GM10847 (cell line): ENCODE results near the gene SLC17A9.

Experiments used
- POLR2A ChIP-seq: IDR thresholded peaks from 2 replicates; pipeline ENCODE4 v1.6.1; 2011; ENCODE audit not compliant: insufficient read length; ENCODE audit errors: extremely low read depth

SLC17A9 gene

DNA sequence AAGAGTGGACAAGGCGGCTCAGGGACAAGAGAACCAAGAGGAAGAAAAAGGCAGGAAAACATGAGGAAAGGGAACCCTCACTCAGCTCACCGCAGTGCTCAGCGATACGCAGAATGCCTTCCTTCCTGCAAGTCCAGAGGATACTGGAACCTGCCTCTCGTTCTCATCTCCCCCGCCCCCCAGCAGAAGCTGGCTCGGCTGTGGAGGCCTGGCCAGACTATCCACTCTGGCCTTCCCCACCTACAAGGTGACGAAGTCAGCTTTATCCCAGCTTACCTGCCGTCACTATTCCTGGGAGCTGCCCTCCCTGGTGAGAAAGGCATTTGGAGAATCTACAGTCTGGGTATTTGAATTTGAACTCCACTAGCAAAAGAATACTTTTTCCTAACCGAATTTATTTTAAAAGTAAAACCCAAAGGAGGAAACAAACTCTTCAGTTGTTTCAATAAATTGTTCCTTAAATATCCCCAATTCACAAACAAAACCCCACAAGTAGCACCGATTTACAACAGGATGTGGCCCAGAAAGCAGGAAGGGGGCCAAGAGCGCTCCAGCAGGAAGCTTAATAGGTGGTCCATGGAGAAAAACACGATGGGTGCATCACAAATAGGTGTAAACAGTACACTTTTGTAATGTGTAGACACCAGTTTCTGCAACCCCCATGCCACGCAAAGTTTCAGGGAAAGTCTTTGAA is 24.1 kb upstream of the SLC17A9 start:
- TF ChIP-seq POLR2A: no peak

DNA sequence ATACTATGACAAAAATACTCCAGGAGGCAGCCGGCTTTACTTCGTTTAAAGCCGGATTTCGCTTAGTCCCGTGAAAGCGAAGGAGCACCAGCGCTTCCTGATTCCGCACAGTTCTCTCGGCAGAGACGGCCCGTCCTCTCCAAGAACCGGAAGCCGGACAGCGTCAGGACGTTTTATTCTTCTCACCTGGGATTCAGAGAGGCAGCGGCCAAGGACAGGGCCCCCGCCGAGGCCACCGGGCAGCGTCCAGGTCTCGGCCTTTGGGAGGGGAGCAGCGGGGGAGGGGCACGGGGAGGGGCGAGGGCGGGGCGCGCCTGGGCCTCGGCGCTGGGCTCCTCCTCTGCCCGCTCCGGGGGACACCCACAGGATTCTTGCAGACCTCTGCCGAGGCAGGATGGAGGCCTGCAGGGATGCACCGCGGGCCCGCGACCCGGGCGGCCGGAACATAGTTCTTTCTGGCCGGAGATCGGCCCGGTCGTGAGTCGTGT is 23.4 kb upstream of the SLC17A9 start:
- TF ChIP-seq POLR2A: peak; percentile 17

DNA sequence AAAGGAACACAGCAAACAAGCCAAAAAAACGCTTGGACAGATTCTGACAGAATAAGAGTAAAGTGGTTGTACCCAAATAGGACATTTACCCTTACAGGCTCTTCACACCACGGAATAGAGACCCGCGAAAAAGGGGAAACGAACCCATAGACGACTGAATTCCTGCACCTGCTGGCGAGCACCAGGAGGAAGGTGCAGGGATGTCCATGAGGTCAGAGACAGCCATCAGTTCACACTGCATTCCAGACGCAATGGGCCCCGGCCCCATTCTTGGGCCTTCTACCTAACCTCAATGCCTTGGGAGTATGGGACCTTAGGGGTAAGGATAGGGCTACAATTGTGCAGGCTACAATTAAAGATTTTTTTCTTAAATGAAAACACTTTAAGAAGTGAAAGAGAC is 21.0 kb upstream of the SLC17A9 start:
- TF ChIP-seq POLR2A: no peak

DNA sequence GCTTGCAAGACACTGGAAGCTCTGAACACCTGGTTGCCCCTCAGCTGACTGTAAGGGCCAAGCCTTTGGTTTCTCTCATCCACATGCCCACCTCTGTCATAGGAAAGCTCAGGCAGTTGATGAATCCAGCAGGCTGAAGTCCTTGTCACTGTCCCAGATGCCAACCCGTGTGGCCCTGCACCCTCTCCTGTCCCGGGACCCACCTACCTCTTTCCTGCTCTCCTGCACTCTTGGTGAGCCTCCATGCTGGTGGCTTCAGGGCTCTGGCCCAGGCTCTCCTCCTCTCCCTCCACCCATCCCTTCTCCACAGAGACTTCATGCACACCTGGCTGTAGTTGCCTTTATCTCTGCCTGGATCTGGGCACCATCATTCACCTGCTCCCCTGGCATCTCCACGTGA is 18.5 kb upstream of the SLC17A9 start:
- TF ChIP-seq POLR2A: no peak

DNA sequence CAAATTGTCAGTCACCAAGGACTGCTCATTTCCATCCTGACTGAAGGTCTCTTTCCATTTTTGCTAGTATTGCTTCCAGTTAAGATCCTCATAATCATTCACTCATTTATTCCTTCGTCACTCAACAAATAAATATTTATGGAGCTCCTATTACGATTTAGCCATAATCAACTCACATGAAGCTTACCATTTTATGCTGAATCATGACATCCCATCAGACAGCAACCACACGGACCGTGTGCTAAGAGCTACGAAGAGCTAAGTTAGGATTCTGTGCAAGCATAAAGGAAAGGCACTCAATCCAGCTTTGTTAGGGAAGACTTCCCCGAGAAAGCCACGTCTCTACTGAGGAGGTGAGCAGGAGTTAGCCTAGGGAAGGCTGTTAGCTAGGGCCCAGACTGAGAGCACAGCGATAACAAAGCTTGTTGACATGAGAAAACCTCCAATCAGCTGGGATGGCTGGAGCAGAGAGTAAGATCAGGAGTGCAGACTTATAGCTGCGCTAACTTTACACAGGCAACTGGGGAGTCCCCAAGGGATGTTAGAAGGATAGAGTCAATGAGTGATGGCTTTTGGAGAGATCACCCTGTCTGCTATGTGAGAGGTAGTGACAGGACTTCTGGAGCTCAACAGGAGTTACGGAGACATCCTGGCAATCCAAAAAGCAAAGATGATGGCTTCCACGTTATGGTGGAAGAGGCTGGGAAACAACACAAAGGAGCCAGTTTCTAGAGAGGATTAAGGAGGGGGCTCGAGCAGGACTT is 17.1 kb upstream of the SLC17A9 start:
- no peak for TF ChIP-seq POLR2A

DNA sequence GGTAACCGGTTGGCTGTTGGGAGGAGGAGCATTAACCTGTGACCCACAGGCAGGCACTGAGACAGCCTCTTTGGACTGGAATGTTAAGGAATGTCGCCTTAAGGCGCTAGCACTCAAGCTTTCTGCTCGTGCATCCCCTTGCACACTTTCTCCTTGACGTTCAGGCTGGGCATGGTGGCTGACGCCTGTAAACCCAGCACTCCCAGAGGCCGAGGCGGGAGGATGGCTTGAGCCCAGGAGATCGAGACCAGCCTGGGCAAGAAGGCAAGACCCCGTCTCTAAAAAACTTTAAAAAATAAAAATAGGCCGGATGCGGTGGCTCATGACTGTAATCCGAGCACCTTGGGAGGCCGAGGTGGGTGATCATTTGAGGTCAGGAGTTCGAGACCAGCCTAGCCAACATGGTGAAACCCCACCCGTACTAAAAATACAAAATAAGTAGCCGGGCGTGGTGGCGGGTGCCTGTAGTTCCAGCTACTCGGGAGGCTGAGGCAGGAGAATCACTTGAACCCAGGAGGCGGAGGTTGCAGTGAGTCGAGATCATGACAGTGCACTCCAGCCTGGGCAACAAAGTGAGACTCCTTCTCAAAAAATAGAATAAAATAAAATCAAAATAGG is 16.4 kb upstream of the SLC17A9 start:
- no peak for TF ChIP-seq POLR2A

DNA sequence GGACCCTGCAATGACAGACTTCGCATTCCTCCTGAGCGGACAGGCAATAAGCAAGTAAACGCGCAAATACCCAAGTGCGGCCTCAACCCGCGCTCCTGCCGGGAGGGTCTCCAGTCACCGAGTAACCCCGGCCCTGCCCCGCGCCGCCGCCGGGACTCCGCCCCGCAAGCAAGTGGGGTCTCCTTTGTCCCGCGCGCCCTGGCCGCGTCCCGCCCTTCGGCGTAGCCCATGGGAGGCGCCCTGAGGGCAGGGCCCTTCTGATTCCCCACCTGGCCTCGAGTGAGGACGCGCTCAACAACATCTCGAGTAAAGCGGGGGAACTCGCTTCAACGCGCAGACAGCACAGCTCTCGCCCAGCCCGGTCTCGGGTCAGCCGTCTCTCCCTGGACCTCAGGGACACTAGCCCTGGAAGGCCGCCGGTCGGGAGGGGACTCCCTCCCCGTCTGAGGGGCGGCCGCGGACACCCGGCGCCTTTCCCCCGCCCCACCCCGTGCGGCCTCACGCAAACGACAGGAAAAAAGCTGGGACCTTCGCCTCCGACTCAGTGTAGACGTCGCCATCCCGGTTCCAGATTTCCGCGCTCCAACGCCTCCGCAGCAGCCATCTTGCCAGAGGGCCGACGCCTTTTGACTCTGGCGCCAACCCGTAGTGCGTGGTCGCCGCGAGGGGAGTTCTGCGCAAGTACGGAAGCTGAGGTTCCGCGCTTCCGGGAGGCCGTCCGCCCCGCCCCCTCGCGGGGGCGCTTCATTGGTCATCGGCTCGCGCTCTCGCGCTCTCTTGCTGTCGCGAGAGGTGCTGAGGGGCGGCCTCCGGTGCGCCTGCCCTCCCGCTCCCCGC is 15.0 kb upstream of the SLC17A9 start:
- peak; percentile 66 for TF ChIP-seq POLR2A

DNA sequence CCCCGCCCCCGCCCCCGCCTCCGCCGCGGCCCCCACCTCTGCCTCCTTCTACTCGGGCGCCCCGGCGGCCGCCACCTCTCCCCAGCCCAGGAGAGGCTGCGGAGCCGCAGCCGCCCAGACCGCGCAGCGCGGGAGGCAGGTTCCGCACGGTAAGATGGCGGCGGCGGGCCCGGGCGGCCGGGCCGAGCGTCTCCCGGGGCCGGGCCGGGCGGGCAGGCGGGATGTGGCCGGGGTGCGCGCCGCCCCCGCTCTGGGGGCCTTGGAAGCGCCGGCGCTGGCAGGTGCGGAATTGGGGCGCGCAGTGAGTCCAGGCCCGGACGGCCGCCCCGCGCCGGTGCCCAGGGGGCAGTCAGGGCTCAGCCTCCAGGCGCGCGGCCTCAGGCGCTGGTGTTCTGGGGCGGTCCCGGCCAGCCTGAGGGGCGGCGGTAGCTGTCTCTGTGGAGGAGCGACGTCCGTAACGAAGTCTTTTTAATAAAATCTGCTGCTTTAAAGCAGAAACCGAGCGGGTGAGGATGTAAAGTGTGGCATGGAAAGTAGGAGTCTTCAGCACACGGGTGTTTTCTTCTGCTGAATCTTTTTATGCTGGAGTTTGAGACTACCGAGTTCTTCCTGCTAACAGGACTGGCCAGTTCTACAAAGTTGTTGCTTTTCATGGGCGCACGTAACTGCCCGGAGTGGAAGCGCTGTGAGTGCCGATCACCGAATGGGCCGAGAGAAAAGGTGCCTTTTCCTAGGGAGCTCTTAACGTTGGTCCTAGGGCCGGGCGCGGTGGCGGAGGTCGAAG is 14.2 kb upstream of the SLC17A9 start, which contains the start of gene GID8:
TSS of gene GID8 (plus strand) at position 43 of the 784 bp plus-strand sequence. CDS start 3,356 bp downstream, outside the sequence.
- peak; percentile 8 for TF ChIP-seq POLR2A

DNA sequence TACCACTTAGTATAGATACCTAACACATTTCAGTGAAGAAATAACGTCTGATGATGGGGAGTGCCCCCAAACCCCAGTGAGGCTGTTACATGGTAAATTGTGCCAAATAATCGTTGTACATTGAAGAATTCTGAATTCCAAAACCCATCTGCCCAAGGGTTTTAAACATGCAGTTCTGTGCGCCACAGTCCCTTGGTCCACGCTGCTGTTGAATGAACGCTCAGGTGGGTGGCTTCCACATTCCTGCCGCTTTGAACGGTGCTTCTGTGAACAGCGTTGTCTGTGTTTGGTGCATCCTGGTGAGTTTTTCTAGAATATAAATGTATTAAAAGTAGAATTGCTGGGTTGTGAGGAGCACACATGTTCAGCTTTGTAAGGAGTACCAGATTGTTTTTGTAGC is 11.6 kb upstream of the SLC17A9 start:
- no peak for TF ChIP-seq POLR2A

DNA sequence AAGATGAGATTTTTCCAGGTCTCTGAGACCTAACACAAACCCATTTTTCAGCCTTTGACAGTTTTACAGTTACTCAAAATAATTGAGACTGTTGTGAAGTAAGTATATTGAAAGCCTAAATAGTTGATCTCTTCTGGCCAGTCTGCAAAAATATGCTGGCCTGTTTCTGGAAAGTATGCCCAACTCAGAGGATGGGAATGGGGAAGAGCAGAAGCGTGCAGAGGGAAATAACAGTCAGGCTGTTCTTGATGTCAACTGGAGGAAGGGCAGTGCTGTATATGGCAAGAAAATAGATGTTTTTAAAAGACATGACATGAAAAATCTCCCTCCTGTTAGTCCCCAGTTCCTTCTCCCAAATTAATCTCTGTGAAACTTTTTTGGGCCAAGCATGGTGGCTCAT is 10.7 kb upstream of the SLC17A9 start:
- TF ChIP-seq POLR2A: no peak

DNA sequence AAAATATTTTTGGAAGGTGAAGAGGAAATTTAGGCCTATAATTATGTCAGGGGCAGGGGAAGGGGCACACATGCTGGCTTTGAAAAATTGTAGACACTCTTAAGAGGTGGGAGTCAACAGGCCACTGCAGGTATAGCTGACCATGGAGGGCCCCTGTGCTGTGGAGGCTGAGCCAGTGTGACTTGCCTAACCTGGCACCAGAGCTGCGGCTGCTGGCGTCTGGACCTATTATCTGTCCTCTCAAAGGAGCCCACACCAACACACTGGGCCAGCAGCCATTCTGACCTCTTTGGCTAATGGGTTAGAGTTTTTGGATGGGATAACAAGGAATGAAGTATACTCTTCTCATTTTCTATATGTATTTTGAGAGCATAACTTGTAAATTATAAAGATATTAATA is 10.1 kb upstream of the SLC17A9 start:
- no peak for TF ChIP-seq POLR2A

DNA sequence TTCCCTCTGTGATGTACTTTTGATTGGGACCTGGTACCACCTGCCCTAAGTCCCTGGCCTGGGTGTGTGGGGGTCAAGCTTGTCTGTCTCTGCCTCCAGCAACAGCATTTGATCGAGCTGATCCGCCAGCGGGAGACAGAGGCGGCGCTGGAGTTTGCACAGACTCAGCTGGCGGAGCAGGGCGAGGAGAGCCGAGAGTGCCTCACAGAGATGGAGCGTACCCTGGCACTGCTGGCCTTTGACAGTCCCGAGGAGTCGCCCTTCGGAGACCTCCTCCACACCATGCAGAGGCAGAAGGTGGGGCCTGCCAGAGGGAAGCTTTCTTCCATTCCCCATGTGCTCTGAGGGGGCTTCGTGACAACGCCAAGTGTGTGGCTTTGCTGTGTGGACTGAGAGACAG is 9.1 kb upstream of the SLC17A9 start:
- no peak for TF ChIP-seq POLR2A

DNA sequence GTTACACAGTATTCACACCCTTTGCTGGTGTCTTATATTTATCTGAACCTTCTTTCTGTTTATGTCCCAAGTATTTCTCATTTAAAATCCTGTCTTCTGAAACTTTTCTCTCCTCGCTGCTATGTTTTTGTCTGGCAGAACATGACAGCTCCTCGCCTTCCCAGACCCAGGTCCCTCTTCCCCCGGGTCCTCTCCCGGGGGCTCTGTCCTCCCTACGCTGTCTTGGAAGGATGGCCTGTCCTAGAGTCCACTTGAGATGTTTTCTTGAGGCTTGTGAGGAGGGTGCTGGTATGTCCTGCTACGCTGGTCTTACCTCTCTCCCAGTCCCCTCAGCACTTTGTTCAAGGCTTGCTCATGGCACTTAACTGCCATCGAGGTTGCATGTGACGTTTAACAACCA is 8.3 kb upstream of the SLC17A9 start:
- TF ChIP-seq POLR2A: no peak

DNA sequence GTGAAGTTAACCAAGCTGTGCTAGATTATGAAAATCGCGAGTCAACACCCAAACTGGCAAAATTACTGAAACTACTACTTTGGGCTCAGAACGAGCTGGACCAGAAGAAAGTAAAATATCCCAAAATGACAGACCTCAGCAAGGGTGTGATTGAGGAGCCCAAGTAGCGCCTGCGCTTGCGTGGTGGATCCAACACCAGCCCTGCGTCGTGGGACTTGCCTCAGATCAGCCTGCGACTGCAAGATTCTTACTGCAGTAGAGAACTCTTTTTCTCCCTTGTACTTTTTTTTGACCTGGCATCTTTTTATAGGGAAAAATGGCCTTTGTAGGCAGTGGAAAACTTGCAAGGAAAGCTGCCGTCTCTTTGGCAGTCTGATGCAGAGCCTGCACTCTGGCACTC is 7.8 kb upstream of the SLC17A9 start:
- no peak for TF ChIP-seq POLR2A
